GM06990 (cell line): ENCODE results near the gene NDUFS1.

Experiments used
- DNase-seq: peaks from one replicate; pipeline ENCODE4 v3.0.0-alpha.2; 2011; ENCODE audit not compliant: insufficient read length; ENCODE audit errors: extremely low read depth
- H3K27me3 ChIP-seq: replicated peaks from 2 replicates; pipeline ENCODE4 v1.6.0; 2011; ENCODE audit warnings: low read length; ENCODE audit not compliant: control insufficient read depth, insufficient read depth
- H3K36me3 ChIP-seq: 2 replicates; pipeline ENCODE4 v1.5.1; 2011; ENCODE audit warnings: low read length; ENCODE audit not compliant: control insufficient read depth, insufficient read depth
- H3K4me3 ChIP-seq: replicated peaks from 2 replicates; pipeline ENCODE4 v1.5.1; 2011; ENCODE audit warnings: low read depth, mild to moderate bottlenecking, control low read depth, low read length
- TF ChIP-seq, protein P1 (sequence below): IDR thresholded peaks from 2 replicates; pipeline ENCODE4 v1.5.1; 2011; ENCODE audit warnings: low read length, control low read depth, mild to moderate bottlenecking, inconsistent platforms; ENCODE audit not compliant: insufficient read depth, poor library complexity, severe bottlenecking

Gene NDUFS1

DNA sequence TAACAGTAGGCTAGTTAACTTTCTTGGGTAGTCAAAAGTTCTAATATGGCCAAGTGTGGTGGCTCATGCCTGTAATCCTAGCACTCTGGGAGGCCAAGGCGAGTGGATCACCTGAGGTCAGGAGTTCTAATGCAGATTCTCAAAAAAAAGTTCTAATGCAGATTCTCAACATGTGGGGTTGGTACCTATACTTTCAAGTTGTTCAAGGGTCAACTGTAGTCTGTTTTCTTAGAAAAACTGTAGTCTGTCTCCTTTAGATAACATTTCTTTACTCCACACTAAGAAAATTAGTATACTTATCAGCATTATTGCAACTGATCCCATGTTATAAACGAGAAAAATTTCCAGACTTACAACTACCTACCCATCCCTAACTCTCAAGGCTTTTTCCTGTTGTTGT lies 89.8 kb downstream of the NDUFS1 start:
- no peaks in the 10 kb centered on the region; the same call in 1 of the 2 replicates for H3K36me3 ChIP-seq
- no peak overlapping the region for H3K4me3 ChIP-seq
- no peaks in the 10 kb centered on the region for H3K27me3 ChIP-seq
- no peak for DNase-seq
- TF ChIP-seq, protein P1, sequence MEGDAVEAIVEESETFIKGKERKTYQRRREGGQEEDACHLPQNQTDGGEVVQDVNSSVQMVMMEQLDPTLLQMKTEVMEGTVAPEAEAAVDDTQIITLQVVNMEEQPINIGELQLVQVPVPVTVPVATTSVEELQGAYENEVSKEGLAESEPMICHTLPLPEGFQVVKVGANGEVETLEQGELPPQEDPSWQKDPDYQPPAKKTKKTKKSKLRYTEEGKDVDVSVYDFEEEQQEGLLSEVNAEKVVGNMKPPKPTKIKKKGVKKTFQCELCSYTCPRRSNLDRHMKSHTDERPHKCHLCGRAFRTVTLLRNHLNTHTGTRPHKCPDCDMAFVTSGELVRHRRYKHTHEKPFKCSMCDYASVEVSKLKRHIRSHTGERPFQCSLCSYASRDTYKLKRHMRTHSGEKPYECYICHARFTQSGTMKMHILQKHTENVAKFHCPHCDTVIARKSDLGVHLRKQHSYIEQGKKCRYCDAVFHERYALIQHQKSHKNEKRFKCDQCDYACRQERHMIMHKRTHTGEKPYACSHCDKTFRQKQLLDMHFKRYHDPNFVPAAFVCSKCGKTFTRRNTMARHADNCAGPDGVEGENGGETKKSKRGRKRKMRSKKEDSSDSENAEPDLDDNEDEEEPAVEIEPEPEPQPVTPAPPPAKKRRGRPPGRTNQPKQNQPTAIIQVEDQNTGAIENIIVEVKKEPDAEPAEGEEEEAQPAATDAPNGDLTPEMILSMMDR: no peak

DNA sequence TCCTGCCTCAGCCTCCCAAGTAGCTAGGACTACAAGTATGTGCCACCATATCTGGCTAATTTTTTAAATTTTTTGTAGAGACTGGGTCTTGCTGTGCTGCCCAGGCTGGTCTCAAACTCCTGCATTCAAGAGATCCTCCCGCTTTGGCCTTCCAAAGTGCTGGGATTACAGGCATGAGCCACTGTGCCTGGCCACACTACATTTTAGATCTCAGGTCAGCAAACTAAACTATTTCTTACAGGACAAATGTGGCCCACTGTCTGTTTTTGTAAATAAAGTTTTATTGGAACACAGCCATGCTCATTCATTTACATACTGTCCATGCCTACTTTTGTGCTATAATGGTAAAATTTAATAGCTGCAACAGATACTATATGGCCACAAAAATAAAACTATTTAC lies 91.0 kb downstream of the NDUFS1 start:
- no peaks in the 10 kb centered on the region; the same call in 1 of the 2 replicates for H3K36me3 ChIP-seq
- TF ChIP-seq, protein P1: no peak

More for the DNA sequence above, 91.0 kb downstream of the NDUFS1 start:
- no peaks in the 10 kb centered on the region for H3K27me3 ChIP-seq
- no peak for DNase-seq
- no peak overlapping the region for H3K4me3 ChIP-seq
